Vagina (tissue), 2 donors: ENCODE measurements around the gene UBE2E2.

Experiments used
- CTCF ChIP-seq, 3 experiments: fragments of 450-650 bp in 2 of 3; fragments of 200-600 bp in 1 of 3; sonication (generic) in 1 of 3; IDR thresholded peaks; one replicate each; pipeline ENCODE4 v1.5.1; 2017 to 2019; ENCODE audit warnings: antibody characterized with exemption in 3 of 3, mild to moderate bottlenecking in 2 of 3, moderate library complexity in 2 of 3
- POLR2A ChIP-seq, 2 donors: fragments of 450-650 bp; IDR thresholded peaks; one replicate each; pipeline ENCODE4 v1.6.1; 2017; ENCODE audit warnings: antibody characterized with exemption in 2 of 2, mild to moderate bottlenecking in 2 of 2, moderate library complexity in 2 of 2

- TF ChIP-seq CTCF (IDR thresholded peaks at IDR 0.05): no peak
- TF ChIP-seq POLR2A (IDR thresholded peaks at IDR 0.05): no peak
Observed at GRCh38 chr3:23356923-23357322, 153.8 kb downstream of the UBE2E2 start.
